ENCODE results near the gene TAAR8.

DNA sequence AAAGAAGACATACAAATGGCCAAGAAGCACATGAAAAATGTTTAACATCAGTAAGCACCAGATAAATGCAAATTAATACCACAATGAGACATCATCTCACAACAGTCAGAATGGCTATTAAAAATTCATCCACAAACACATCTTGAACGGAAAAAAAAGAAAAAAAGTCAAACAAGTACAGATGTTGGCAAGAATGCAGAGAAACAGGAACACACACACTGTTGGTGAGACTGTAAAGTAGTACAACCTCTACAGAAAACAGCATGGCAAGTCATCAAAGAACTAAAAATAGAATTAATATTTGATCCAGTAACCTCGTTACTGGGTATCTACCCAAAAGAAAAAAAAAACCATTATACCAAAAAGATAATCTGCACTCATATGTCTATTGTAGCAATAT is 46.0 kb upstream of the TAAR8 start:
- TF ChIP-seq, protein P1, sequence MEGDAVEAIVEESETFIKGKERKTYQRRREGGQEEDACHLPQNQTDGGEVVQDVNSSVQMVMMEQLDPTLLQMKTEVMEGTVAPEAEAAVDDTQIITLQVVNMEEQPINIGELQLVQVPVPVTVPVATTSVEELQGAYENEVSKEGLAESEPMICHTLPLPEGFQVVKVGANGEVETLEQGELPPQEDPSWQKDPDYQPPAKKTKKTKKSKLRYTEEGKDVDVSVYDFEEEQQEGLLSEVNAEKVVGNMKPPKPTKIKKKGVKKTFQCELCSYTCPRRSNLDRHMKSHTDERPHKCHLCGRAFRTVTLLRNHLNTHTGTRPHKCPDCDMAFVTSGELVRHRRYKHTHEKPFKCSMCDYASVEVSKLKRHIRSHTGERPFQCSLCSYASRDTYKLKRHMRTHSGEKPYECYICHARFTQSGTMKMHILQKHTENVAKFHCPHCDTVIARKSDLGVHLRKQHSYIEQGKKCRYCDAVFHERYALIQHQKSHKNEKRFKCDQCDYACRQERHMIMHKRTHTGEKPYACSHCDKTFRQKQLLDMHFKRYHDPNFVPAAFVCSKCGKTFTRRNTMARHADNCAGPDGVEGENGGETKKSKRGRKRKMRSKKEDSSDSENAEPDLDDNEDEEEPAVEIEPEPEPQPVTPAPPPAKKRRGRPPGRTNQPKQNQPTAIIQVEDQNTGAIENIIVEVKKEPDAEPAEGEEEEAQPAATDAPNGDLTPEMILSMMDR (conservative IDR thresholded peaks at IDR 0.05; ENCODE audit: low read depth in 2 of 2) = no peak
- TF ChIP-seq REST (IDR thresholded peaks at IDR 0.05; ENCODE audit: unreplicated experiment) (no peak), EZH2 (IDR thresholded peaks at IDR 0.05; ENCODE audit: low read depth, unreplicated experiment) (no peak), ZNF331 (CRISPR knock-in tag; IDR thresholded peaks at IDR 0.05; ENCODE audit: low read depth) (no peak), JUNB (IDR thresholded peaks at IDR 0.05; ENCODE audit: unreplicated experiment) (no peak)
